ENCODE data around the gene GPR151. TPM values are rescaled to one million over a fixed set of nuclear protein-coding genes. Genes with fewer than 3 reads are reported as not detected.

The GPR151 gene
- polyA plus RNA-seq, 1 of the 3 experiments (the other 2 are of a cell fraction): not detected

- Histone ChIP-seq H3K79me2 (ENCODE audit: insufficient read depth) (no peaks in the 10 kb centered on the region), H3K4me3 (ENCODE audit: low read depth in 2 of 2, low read length in 1 of 2) (no peak overlapping the region), H3F3A (replicated peaks; ENCODE audit: insufficient read depth) (no peaks in the 10 kb centered on the region), H2AFZ (ENCODE audit: low read depth) (no peak overlapping the region), H3K9me3 (no peaks in the 10 kb centered on the region), H3K4me1 (ENCODE audit: control insufficient read depth in 1 of 2, insufficient read depth in 2 of 2, low read depth in 1 of 2, low read length in 1 of 2) (peaks cover 0 to 8% of the 10 kb centered on the region in 2 experiments; a peak in 2 of 4 replicates), H3K27ac (ENCODE audit: low read depth in 2 of 2, low read length in 1 of 2) (no peak overlapping the region), H3K9ac (no peak overlapping the region), H3K4me2 (no peak overlapping the region), H4K20me1 (ENCODE audit: insufficient read depth) (no peaks in the 10 kb centered on the region), H3K27me3 (ENCODE audit: insufficient read depth) (no peaks in the 10 kb centered on the region), H3K9me2 (no peaks in the 10 kb centered on the region), H3K36me3 (replicated peaks in 1 of 2; ENCODE audit: control insufficient read depth in 1 of 2, insufficient read depth in 2 of 2, low read length in 1 of 2) (no peaks in the 10 kb centered on the region)
- CTCF ChIA-PET: interaction anchor here (0.8 to 6.5 kb wide), 5 partner anchors 13 to 642 kb away, joined by 3 to 31 read pairs (median 6); no protein-coding TSS in a partner anchor
- 12% methylated on average over 2 of the region's 2 CpGs for WGBS (ENCODE audit: low lambda C conversion rate)
- no peak for TF ChIP-seq REST (IDR thresholded peaks at IDR 0.05; ENCODE audit: low read depth, low read length)
- TF ChIP-seq EP300 (IDR thresholded peaks at IDR 0.05; ENCODE audit: borderline replicate concordance in 1 of 2, low read depth in 1 of 2, low read length in 1 of 2): no peak
- no peak for TF ChIP-seq EZH2phosphoT487 (IDR thresholded peaks at IDR 0.05; ENCODE audit: borderline replicate concordance, low read depth)
- no peak for TF ChIP-seq TCF12 (IDR thresholded peaks at IDR 0.05)
- no peak for TF ChIP-seq TEAD4 (IDR thresholded peaks at IDR 0.05; ENCODE audit: borderline replicate concordance, insufficient read depth)
- no peak for TF ChIP-seq USF2 (IDR thresholded peaks at IDR 0.05; ENCODE audit: borderline replicate concordance, low read depth, low read length)
- TF ChIP-seq CHD2 (IDR thresholded peaks at IDR 0.05; ENCODE audit: low read length, partially characterized antibody): no peak
- TF ChIP-seq MAX (IDR thresholded peaks at IDR 0.05; ENCODE audit: low read depth): no peak
- TF ChIP-seq ZBTB33 (IDR thresholded peaks at IDR 0.05; ENCODE audit: borderline replicate concordance, low read depth): no peak
- no peak for TF ChIP-seq FOXJ3 (CRISPR knock-in tag; IDR thresholded peaks at IDR 0.05)
- no peak for TF ChIP-seq JUND (IDR thresholded peaks at IDR 0.05)
- no peak for TF ChIP-seq SIN3A (IDR thresholded peaks at IDR 0.05; ENCODE audit: borderline replicate concordance, low read depth, low read length)
- no peak for TF ChIP-seq RFX5 (IDR thresholded peaks at IDR 0.05; ENCODE audit: low read length)
- no peak for TF ChIP-seq FOSL2 (IDR thresholded peaks at IDR 0.05; ENCODE audit: borderline replicate concordance, low read depth)
- TF ChIP-seq MEF2A (IDR thresholded peaks at IDR 0.05; ENCODE audit: borderline replicate concordance, low read depth): no peak
- no peak for TF ChIP-seq NFIC (IDR thresholded peaks at IDR 0.05; ENCODE audit: borderline replicate concordance)
- no peak for TF ChIP-seq ELF1 (IDR thresholded peaks at IDR 0.05)
- no peak for TF ChIP-seq MXI1 (IDR thresholded peaks at IDR 0.05; ENCODE audit: low read depth, low read length)
- no peak for TF ChIP-seq USF1 (IDR thresholded peaks at IDR 0.05; ENCODE audit: borderline replicate concordance, low read depth)
- POLR2A ChIA-PET: no interaction called here
- DNase-seq: no peak
These were observed 32.9 kb upstream of the GPR151 start for GRCh38 chr5:146548781-146549449.

Measured in SK-N-SH (cell line).